ENCODE measurements around the gene ARL14EPL. TPM values are rescaled to one million over a fixed set of nuclear protein-coding genes. Genes with fewer than 3 reads are reported as not detected.
"Not testable (repeated sequence)": the region's sequence is repeated elsewhere in the genome, so short reads cannot be mapped to it uniquely, and the experiment has no call there.

The ARL14EPL gene
- total RNA-seq, 2 donors from 2014 or later = not detected

DNA sequence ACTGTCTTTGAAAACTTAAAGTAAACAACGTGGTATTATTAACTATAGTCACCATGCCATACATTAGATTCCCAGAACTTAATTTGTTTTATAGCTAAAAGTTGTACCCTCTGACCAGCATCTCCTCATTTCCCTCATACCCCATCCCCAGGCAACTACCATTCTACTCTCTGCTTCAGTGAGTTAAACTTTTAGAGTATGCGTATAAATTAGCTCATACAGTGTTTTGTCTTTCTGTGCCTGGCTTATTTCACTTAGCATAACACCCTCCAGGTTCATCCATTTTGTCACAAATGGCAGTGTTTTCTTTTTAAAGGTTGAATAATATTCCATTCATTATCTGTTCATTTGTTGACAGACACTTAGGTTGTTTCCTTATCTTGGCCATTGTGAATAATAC, 66.7 kb downstream of the ARL14EPL start:
- DNase-seq = no peak
- ATAC-seq = no peak
- intact Hi-C loops (cut with DNase I, micrococcal nuclease) = no loop called here

- DNase-seq; intact Hi-C loops (cut with DNase I, micrococcal nuclease): not testable (repeated sequence)
These were observed 72.7 kb downstream of the ARL14EPL start for GRCh38 chr5:116104941-116105340.

More at GRCh38 chr5:116104941-116105340, 72.7 kb downstream of the ARL14EPL start:
- not testable (repeated sequence) for ATAC-seq

Other genes starting within 250 kb of the ARL14EPL start
- gene CDO1, start 215.8 kb upstream of the ARL14EPL start, total RNA-seq = under 1 TPM; 0.55 to 0.95 TPM
- gene ATG12, start 190.9 kb upstream of the ARL14EPL start, total RNA-seq = 10 to 100 TPM; 31.2 to 32.8 TPM
- gene AP3S1, start 190.5 kb upstream of the ARL14EPL start, total RNA-seq = 10 to 100 TPM; 73.4 to 90.4 TPM
- 1 to 10 TPM in 1 of 2 donors, under 1 TPM in 1; 0.52 to 2.8 TPM for gene LVRN, start 70.0 kb upstream of the ARL14EPL start, total RNA-seq
- gene COMMD10, start 52.6 kb downstream of the ARL14EPL start, total RNA-seq = 10 to 100 TPM; 23.4 to 27.2 TPM